Neuronal stem cell (in vitro differentiated cells): Measurements from ENCODE around the gene KLK13.
A peak's percentile ranks its signal among the peaks of the same experiment; 100 is the strongest.

ENCODE experiments used
- DNase-seq: peaks from one replicate; pipeline ENCODE4 v3.0.0-alpha.2; 2013; ENCODE audit warnings: low spot score
- H2AFZ ChIP-seq: one replicate; pipeline ENCODE4 v1.6.1; 2013; ENCODE audit warnings: mild to moderate bottlenecking, low read length, inconsistent platforms
- H2AK5ac ChIP-seq: 2 replicates; pipeline ENCODE4 v1.6.1; 2013; ENCODE audit warnings: low read depth, mild to moderate bottlenecking, inconsistent platforms, low read length, moderate library complexity, mixed read lengths
- H2BK120ac ChIP-seq: 2 replicates; pipeline ENCODE4 v1.6.1; 2013; ENCODE audit warnings: low read depth, mild to moderate bottlenecking, inconsistent platforms, low read length, moderate library complexity, mixed read lengths
- H2BK12ac ChIP-seq: one replicate; pipeline ENCODE4 v1.6.1; 2013; ENCODE audit warnings: low read length, inconsistent platforms
- H2BK15ac ChIP-seq: 2 replicates; pipeline ENCODE4 v1.6.1; 2013; ENCODE audit warnings: mild to moderate bottlenecking, low read length, inconsistent platforms, mixed read lengths
- H2BK5ac ChIP-seq: one replicate; pipeline ENCODE4 v1.6.1; 2013; ENCODE audit warnings: inconsistent platforms, mild to moderate bottlenecking, low read length, moderate library complexity
- H3K14ac ChIP-seq: one replicate; pipeline ENCODE4 v1.6.1; 2013; ENCODE audit warnings: low read length, inconsistent platforms
- H3K18ac ChIP-seq: 2 replicates; pipeline ENCODE4 v1.6.1; 2013; ENCODE audit warnings: low read length, inconsistent platforms
- H3K23ac ChIP-seq: 2 replicates; pipeline ENCODE4 v1.6.1; 2013; ENCODE audit warnings: low read depth, mild to moderate bottlenecking, mixed read lengths, low read length, inconsistent platforms; ENCODE audit not compliant: poor library complexity
- H3K27ac ChIP-seq: replicated peaks from 3 replicates; pipeline ENCODE4 v1.5.1; 2013; ENCODE audit warnings: low read length, inconsistent platforms
- H3K27me3 ChIP-seq, 3 experiments: 2 replicates each; pipeline ENCODE4 v1.6.1; 2013; ENCODE audit warnings: low read length in 3 of 3, mild to moderate bottlenecking in 2 of 3, inconsistent platforms in 1 of 3, low read depth in 1 of 3, mixed read lengths in 1 of 3, moderate library complexity in 1 of 3; ENCODE audit not compliant: control insufficient read depth in 3 of 3, insufficient read depth in 3 of 3
- H3K36me3 ChIP-seq, 2 donors: replicated peaks in 1 of 2; 2 replicates each; pipeline ENCODE4 v1.6.1; 2013; ENCODE audit warnings: low read length in 2 of 2; ENCODE audit not compliant: control insufficient read depth in 2 of 2, insufficient read depth in 2 of 2
- H3K4ac ChIP-seq: 2 replicates; pipeline ENCODE4 v1.6.1; 2013; ENCODE audit warnings: inconsistent platforms, mild to moderate bottlenecking, low read length, moderate library complexity
- H3K4me1 ChIP-seq, 2 donors: 1 replicate in 1 of 2; 2 replicates in 1 of 2; pipeline ENCODE4 v1.6.1; 2013; ENCODE audit warnings: low read length in 2 of 2, low read depth in 1 of 2; ENCODE audit not compliant: control insufficient read depth in 2 of 2, insufficient read depth in 1 of 2
- H3K4me2 ChIP-seq: one replicate; pipeline ENCODE4 v1.6.1; 2013; ENCODE audit warnings: mild to moderate bottlenecking, low read length, inconsistent platforms; ENCODE audit not compliant: insufficient read depth, poor library complexity, severe bottlenecking
- H3K4me3 ChIP-seq, 2 donors: 2 replicates each; pipeline ENCODE4 v1.5.1; 2013; ENCODE audit warnings: low read length in 2 of 2, mild to moderate bottlenecking in 2 of 2, inconsistent platforms in 1 of 2, moderate library complexity in 1 of 2
- H3K79me1 ChIP-seq: one replicate; pipeline ENCODE4 v1.6.1; 2013; ENCODE audit warnings: low read depth, mild to moderate bottlenecking, inconsistent platforms, low read length, moderate library complexity
- H3K9ac ChIP-seq: one replicate; pipeline ENCODE4 v1.6.1; 2013; ENCODE audit warnings: mild to moderate bottlenecking, low read depth, low read length, inconsistent platforms; ENCODE audit not compliant: poor library complexity
- H3K9me3 ChIP-seq, 2 donors: replicated peaks in 1 of 2; 2 replicates each; pipeline versions ENCODE3 to v1.6.1; 2013; ENCODE audit warnings: low read length in 2 of 2, mild to moderate bottlenecking in 2 of 2, inconsistent platforms in 1 of 2, low read depth in 1 of 2, mixed read lengths in 1 of 2, moderate library complexity in 1 of 2; ENCODE audit not compliant: control insufficient read depth in 2 of 2, insufficient read depth in 1 of 2
- H4K8ac ChIP-seq: one replicate; pipeline ENCODE4 v1.6.1; 2013; ENCODE audit warnings: low read depth, mild to moderate bottlenecking, inconsistent platforms, low read length, moderate library complexity
- H4K91ac ChIP-seq: one replicate; pipeline ENCODE4 v1.6.1; 2013; ENCODE audit warnings: low read length, low read depth, mild to moderate bottlenecking, inconsistent platforms; ENCODE audit not compliant: poor library complexity
- WGBS, 2 donors: extraction: QIAGEN DNeasy Blood & Tissue Kit; methylation state at CpG; one replicate each; pipeline ENCODE4 v1.1.7; 2013; ENCODE audit warnings: missing lambda C conversion rate in 2 of 2, mixed read lengths in 1 of 2; ENCODE audit not compliant: insufficient read length in 2 of 2, insufficient replicate concordance in 1 of 2; ENCODE audit errors: extremely low coverage in 2 of 2; 5-methylcytosine and 5-hydroxymethylcytosine counted together

The KLK13 gene

DNA sequence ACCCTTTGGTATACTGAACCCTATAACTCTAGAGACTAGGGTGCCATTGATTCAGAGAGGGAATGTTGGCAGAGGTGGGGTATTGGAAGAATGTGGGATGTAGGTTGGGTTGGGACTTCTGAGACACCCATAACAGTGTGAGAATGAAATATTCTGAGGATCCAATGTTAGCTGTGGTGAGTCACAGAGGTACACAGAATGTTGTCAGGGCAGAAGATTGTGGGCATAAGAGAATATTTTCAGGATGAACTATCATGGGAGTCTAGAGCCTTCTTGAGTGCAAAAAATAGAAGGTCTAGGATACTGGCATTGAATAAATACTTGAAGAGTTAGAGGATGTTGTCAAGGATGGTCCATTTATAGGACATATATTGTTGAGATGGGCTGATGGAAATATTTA is 9.0 kb downstream of the KLK13 start:
- no peak overlapping the region for H3K4me3 ChIP-seq
- H4K8ac ChIP-seq: no peak overlapping the region
- no peak overlapping the region for H2BK15ac ChIP-seq
- H2BK5ac ChIP-seq: no peak overlapping the region
- H2AK5ac ChIP-seq: no peak overlapping the region
- H3K27me3 ChIP-seq: peaks cover 0 to 19% (median 0%) of the 10 kb centered on the region in 3 experiments
- DNase-seq: no peak
- no peaks in the 10 kb centered on the region for H3K36me3 ChIP-seq
- no peak overlapping the region for H2BK12ac ChIP-seq
- H4K91ac ChIP-seq: no peak overlapping the region
- no peak overlapping the region for H3K4me2 ChIP-seq
- H3K14ac ChIP-seq: no peak overlapping the region
- no peaks in the 10 kb centered on the region for H3K4me1 ChIP-seq
- no peak overlapping the region for H3K9ac ChIP-seq
- no peaks in the 10 kb centered on the region for H3K79me1 ChIP-seq
- H2AFZ ChIP-seq: no peak overlapping the region
- no peak overlapping the region for H2BK120ac ChIP-seq
- H3K27ac ChIP-seq: no peak overlapping the region
- H3K4ac ChIP-seq: no peak overlapping the region
- no peaks in the 10 kb centered on the region for H3K9me3 ChIP-seq
- H3K23ac ChIP-seq: no peak overlapping the region
- H3K18ac ChIP-seq: no peak overlapping the region

DNA sequence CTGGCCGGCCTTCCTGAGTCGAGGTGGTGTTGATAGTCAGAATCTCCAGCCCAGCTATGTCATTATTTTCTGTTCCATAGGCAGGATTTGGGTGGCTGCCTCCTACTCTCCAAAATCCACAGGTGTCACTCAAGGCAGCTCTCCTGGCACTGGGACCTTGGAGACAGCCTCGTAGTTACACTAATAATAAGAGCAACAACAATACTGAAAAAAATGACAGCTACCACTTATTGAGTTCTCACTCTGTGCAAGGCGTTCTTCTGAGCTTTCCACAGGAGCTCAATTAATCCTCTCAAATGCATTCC is 17.9 kb downstream of the KLK13 start:
- Histone ChIP-seq H3K36me3 (no peaks in the 10 kb centered on the region), H4K91ac (no peak overlapping the region), H3K9me3 (no peaks in the 10 kb centered on the region), H3K4me1 (peaks cover 0 to 3% of the 10 kb centered on the region in 2 donors), H3K4me2 (no peak overlapping the region), H4K8ac (no peak overlapping the region), H2BK5ac (no peak overlapping the region), H3K27ac (no peak overlapping the region), H2AFZ (no peak overlapping the region), H2AK5ac (no peak overlapping the region), H3K9ac (no peak overlapping the region), H3K4me3 (no peak overlapping the region), H3K18ac (no peak overlapping the region), H3K23ac (no peak overlapping the region), H3K27me3 (no peaks in the 10 kb centered on the region), H2BK12ac (no peak overlapping the region), H3K4ac (no peak overlapping the region), H3K79me1 (no peaks in the 10 kb centered on the region), H2BK15ac (no peak overlapping the region), H2BK120ac (no peak overlapping the region), H3K14ac (no peak overlapping the region)
- WGBS, 2 donors: no CpG with 5 or more reads among the region's 4 CpGs
- no peak for DNase-seq

DNA sequence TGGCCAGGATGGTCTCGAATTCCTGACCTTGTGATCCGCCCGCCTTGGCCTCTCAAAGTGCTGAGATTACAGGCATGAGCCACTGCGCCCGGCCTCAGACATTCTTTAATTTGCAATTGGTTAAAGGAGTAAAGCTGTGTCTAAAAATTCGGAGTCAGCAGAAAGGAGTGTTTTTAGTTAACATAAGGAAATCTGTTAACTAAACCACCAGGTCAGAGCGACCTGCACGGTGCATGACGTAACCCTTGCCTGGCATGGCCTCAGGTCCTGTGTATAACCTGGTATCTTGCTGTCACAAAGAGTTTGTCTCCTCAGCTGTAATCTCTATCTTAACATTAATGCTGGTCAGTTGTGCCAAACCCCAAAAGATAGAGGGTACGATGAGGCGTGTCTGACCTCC is 20.6 kb downstream of the KLK13 start:
- Histone ChIP-seq H3K27me3 (no peaks in the 10 kb centered on the region), H3K18ac (no peak overlapping the region), H2BK5ac (no peak overlapping the region), H4K91ac (no peak overlapping the region), H3K9ac (no peak overlapping the region), H3K4me1 (peaks cover 0 to 3% of the 10 kb centered on the region in 2 donors), H4K8ac (no peak overlapping the region), H3K79me1 (no peaks in the 10 kb centered on the region), H2BK15ac (no peak overlapping the region), H3K4me2 (no peak overlapping the region), H3K23ac (no peak overlapping the region), H3K27ac (no peak overlapping the region), H3K36me3 (no peaks in the 10 kb centered on the region), H2AFZ (no peak overlapping the region), H3K4me3 (no peak overlapping the region), H3K4ac (no peak overlapping the region), H2AK5ac (no peak overlapping the region), H2BK120ac (no peak overlapping the region), H3K9me3 (no peaks in the 10 kb centered on the region), H2BK12ac (no peak overlapping the region), H3K14ac (no peak overlapping the region)
- no CpG with 5 or more reads among the region's 11 CpGs for WGBS, 2 donors
- DNase-seq: no peak

DNA sequence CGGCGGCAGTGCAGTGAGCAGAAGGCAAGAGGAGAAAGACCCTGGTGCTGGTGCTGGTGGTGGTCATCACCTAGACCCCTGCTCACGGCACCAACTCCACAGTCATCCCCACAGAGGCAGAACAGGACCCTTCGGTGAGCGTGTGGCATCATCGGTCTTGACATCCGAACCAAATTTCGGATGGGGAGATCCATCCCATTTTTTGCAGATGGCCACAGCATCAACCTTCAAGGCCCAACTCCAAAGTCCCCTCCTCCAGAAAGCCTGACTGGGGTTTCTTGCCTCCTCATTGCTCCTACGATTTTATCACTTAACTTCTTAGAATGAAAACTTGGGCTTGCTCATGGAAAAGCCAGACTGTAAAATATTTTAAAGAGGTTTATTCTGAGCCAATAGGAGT is 21.4 kb downstream of the KLK13 start:
- no peak overlapping the region for H4K8ac ChIP-seq
- no peak overlapping the region for H3K4me2 ChIP-seq
- no peak overlapping the region for H3K4ac ChIP-seq
- no peak overlapping the region for H3K18ac ChIP-seq
- H3K23ac ChIP-seq: peak overlapping the region; percentile 48
- H2AK5ac ChIP-seq: peak overlapping the region; percentile 46
- no peak overlapping the region for H2BK5ac ChIP-seq
- no peaks in the 10 kb centered on the region for H3K36me3 ChIP-seq
- no peak overlapping the region for H2BK15ac ChIP-seq
- H3K9ac ChIP-seq: no peak overlapping the region
- H3K14ac ChIP-seq: peak overlapping the region; percentile 31
- H3K4me1 ChIP-seq: peaks cover 0 to 3% of the 10 kb centered on the region in 2 donors
- H2BK120ac ChIP-seq: no peak overlapping the region
- H3K79me1 ChIP-seq: no peaks in the 10 kb centered on the region
- no CpG with 5 or more reads among the region's 9 CpGs for WGBS, 2 donors
- DNase-seq: no peak
- no peaks in the 10 kb centered on the region for H3K27me3 ChIP-seq
- no peak overlapping the region for H2AFZ ChIP-seq
- no peak overlapping the region for H4K91ac ChIP-seq
- H3K27ac ChIP-seq: no peak overlapping the region
- H3K9me3 ChIP-seq: no peaks in the 10 kb centered on the region
- H3K4me3 ChIP-seq: no peak overlapping the region
- no peak overlapping the region for H2BK12ac ChIP-seq
